Caco-2 (cell line): Measurements from ENCODE around the gene ABCA9. TPM values are rescaled to one million over a fixed set of nuclear protein-coding genes. Genes with fewer than 3 reads are reported as not detected.
"Not testable (repeated sequence)": the region's sequence is repeated elsewhere in the genome, so short reads cannot be mapped to it uniquely, and the experiment has no call there.

Experiments
- BruUV-seq: library from RNA; stranded (reverse); fragments of 400-500 nt; replicated peaks from 2 replicates; lab custom pipeline; 2021; lab: Mats Ljungman, UMichigan
- CTCF ChIA-PET: fragments of 300-600 bp; sonication (Branson Sonifier 250); formaldehyde crosslinking; loops from one replicate; lab custom pipeline; 2022; ENCODE audit warnings: antibody characterized with exemption; lab: Charles Lee
- POLR2A ChIA-PET: fragments of 300-600 bp; sonication (Branson Sonifier 250); formaldehyde crosslinking; loops from one replicate; lab custom pipeline; 2022; ENCODE audit warnings: antibody characterized with exemption; lab: Charles Lee
- DNase-seq, 2 experiments: peaks; one replicate each; pipeline versions ENCODE4 v3.0.0 to v3.0.0-alpha.2; 2020 to 2022
- H3K27me3 ChIP-seq: replicated peaks from 2 replicates; pipeline ENCODE4 v1.6.0; 2011; ENCODE audit warnings: low read length; ENCODE audit not compliant: control insufficient read depth, insufficient read depth
- H3K36me3 ChIP-seq: 2 replicates; pipeline ENCODE4 v1.5.1; 2011; ENCODE audit warnings: low read length; ENCODE audit not compliant: control insufficient read depth, insufficient read depth
- H3K4me1 ChIP-seq: fragments of 250-450 bp; sonication (Bioruptor Pico); 2 replicates; pipeline ENCODE4 v1.5.1; 2020; ENCODE audit warnings: mild to moderate bottlenecking
- H3K4me3 ChIP-seq: 2 replicates; pipeline ENCODE4 v1.5.1; 2011; ENCODE audit warnings: low read depth, mild to moderate bottlenecking, control low read depth, low read length
- H3K9me3 ChIP-seq: fragments of 250-450 bp; sonication (Bioruptor Pico); 2 replicates; pipeline ENCODE4 v1.5.1; 2020; ENCODE audit warnings: mild to moderate bottlenecking, moderate library complexity
- H3K27ac Mint-ChIP-seq: one replicate; pipeline ENCODE4 v1.8.0; 2022; ENCODE audit warnings: mixed read lengths; ENCODE audit not compliant: unreplicated experiment
- H3K27me3 Mint-ChIP-seq: one replicate; pipeline ENCODE4 v1.8.0; 2022; ENCODE audit warnings: mixed read lengths; ENCODE audit not compliant: insufficient read depth, unreplicated experiment
- H3K36me3 Mint-ChIP-seq: one replicate; pipeline ENCODE4 v1.8.0; 2022; ENCODE audit warnings: mild to moderate bottlenecking, mixed read lengths; ENCODE audit not compliant: insufficient read depth, unreplicated experiment
- H3K4me1 Mint-ChIP-seq: one replicate; pipeline ENCODE4 v1.8.0; 2022; ENCODE audit warnings: low read depth, mixed read lengths; ENCODE audit not compliant: unreplicated experiment
- H3K4me3 Mint-ChIP-seq: one replicate; pipeline ENCODE4 v1.8.0; 2022; ENCODE audit warnings: mild to moderate bottlenecking, moderate library complexity, mixed read lengths; ENCODE audit not compliant: unreplicated experiment
- H3K9me3 Mint-ChIP-seq: one replicate; pipeline ENCODE4 v1.8.0; 2022; ENCODE audit warnings: mixed read lengths; ENCODE audit not compliant: unreplicated experiment
- intact Hi-C: fragments of 100-400 bp; cut with micrococcal nuclease; formaldehyde crosslinking; loops from one replicate; pipeline ENCODE4 v1.10.0; 2022; ENCODE audit not compliant: unreplicated experiment
- total RNA-seq: library from RNA; stranded (reverse); gene quantifications from 2 replicates; pipeline ENCODE4 v1.2.3, GENCODE V29; 2022
- TF ChIP-seq, protein P1 (sequence below), 2 experiments: fragments of 200-600 bp in 1 of 2; IDR thresholded peaks; 1 replicate in 1 of 2; 2 replicates in 1 of 2; pipeline versions ENCODE4 v1.5.1 to v1.8.0; 2011 to 2022; ENCODE audit warnings: antibody characterized with exemption in 1 of 2, control low read depth in 1 of 2, inconsistent platforms in 1 of 2, low read depth in 1 of 2, low read length in 1 of 2, mild to moderate bottlenecking in 1 of 2, moderate library complexity in 1 of 2; ENCODE audit not compliant: insufficient read depth in 1 of 2, severe bottlenecking in 1 of 2, unreplicated experiment in 1 of 2

ABCA9 gene
- total RNA-seq, 1 experiment from 2014 or later = 0.27 TPM

DNA sequence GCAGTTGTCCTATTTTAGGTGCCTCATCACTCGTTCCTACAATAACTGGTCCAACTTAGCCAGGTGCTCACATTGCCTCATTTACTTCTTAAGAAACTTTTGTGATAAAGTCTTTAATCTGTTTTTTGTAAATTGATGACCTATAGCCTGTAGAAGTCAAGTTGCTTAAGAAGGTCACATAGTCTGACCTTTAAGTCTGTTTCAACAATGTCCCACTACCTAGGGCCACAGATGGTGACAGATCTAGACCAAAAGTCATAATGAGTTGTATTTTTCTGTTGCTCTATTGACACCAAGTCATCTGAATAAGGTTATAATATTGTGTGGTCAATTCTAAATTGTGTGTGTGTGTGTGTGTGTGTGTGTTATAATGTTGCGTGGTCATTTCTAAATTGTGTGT lies 45.1 kb downstream of the ABCA9 start:
- Mint-ChIP-seq H3K27me3 (no peaks in the 10 kb centered on the region), H3K4me1 (no peaks in the 10 kb centered on the region), H3K9me3 (peaks cover 9% of the 10 kb centered on the region), H3K27ac (no peak overlapping the region), H3K4me3 (no peak overlapping the region), H3K36me3 (no peaks in the 10 kb centered on the region)
- TF ChIP-seq, protein P1, sequence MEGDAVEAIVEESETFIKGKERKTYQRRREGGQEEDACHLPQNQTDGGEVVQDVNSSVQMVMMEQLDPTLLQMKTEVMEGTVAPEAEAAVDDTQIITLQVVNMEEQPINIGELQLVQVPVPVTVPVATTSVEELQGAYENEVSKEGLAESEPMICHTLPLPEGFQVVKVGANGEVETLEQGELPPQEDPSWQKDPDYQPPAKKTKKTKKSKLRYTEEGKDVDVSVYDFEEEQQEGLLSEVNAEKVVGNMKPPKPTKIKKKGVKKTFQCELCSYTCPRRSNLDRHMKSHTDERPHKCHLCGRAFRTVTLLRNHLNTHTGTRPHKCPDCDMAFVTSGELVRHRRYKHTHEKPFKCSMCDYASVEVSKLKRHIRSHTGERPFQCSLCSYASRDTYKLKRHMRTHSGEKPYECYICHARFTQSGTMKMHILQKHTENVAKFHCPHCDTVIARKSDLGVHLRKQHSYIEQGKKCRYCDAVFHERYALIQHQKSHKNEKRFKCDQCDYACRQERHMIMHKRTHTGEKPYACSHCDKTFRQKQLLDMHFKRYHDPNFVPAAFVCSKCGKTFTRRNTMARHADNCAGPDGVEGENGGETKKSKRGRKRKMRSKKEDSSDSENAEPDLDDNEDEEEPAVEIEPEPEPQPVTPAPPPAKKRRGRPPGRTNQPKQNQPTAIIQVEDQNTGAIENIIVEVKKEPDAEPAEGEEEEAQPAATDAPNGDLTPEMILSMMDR (IDR thresholded peaks at IDR 0.05; ENCODE audit: insufficient read depth in 1 of 2, low read depth in 1 of 2, low read length in 1 of 2, severe bottlenecking in 1 of 2, unreplicated experiment in 1 of 2) = no peak
- H3K36me3 ChIP-seq = no peaks in the 10 kb centered on the region
- DNase-seq = no peak
- no peak overlapping the region for H3K4me3 ChIP-seq
- no peaks in the 10 kb centered on the region for H3K4me1 ChIP-seq
- no TSS peak for BruUV-seq
- intact Hi-C loops = no loop called here
- ChIA-PET POLR2A (no interaction called here), CTCF (no interaction called here)
- H3K9me3 ChIP-seq = no peaks in the 10 kb centered on the region
- H3K27me3 ChIP-seq = no peaks in the 10 kb centered on the region

DNA sequence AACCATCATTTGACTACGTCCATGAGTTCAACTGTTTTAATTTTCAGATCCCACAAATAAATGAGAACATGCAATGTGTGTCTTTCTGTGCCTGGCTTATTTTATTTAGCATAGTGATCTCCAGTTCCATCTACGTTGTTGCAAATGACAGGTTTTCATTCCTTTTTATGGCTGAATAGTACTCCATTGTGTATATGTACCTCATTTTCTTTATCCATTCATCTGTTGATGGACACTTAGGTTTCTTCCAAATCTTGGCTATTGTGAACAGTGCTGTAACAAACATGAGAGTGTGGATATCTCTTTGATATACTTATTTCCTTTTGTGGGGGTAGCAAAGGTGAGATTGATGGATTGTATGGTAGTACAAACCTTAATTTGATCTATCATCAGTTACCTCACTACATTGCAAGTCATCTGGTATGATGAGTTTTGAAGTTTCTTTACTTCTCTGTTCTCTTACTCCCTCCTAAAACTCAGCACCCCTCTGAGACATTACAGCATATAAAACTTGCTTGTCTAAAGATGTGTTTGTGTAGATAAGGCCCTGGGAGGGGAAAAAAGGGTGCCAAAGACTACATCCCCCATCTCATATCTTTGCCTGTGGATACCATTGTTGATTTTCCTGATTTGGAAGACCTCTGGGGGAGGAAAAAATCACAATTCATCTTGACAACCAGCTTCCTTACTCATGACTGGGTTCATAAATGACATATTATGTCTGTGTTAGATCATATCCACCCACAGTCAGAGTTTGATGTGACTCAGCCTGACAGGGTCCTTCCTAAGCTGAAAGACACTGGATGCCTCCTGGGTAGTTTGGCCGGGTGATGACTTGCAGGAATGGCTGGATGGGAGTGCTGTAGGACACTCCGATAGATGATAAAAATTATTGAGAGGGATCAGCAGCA lies 47.6 kb downstream of the ABCA9 start:
- no peak overlapping the region for H3K4me3 ChIP-seq
- no peaks in the 10 kb centered on the region for H3K27me3 Mint-ChIP-seq
- no peak overlapping the region for H3K27ac Mint-ChIP-seq
- no peaks in the 10 kb centered on the region for H3K36me3 Mint-ChIP-seq
- no peaks in the 10 kb centered on the region for H3K27me3 ChIP-seq
- no peaks in the 10 kb centered on the region for H3K4me1 ChIP-seq
- no peak overlapping the region for H3K4me3 Mint-ChIP-seq
- peaks cover 9% of the 10 kb centered on the region for H3K9me3 Mint-ChIP-seq
- DNase-seq = no peak
- H3K4me1 Mint-ChIP-seq = no peaks in the 10 kb centered on the region
- ChIA-PET CTCF (no interaction called here), POLR2A (no interaction called here)
- TF ChIP-seq, protein P1 (IDR thresholded peaks at IDR 0.05; ENCODE audit: insufficient read depth in 1 of 2, low read depth in 1 of 2, low read length in 1 of 2, severe bottlenecking in 1 of 2, unreplicated experiment in 1 of 2) = no peak
- H3K36me3 ChIP-seq = no peaks in the 10 kb centered on the region
- no TSS peak for BruUV-seq
- intact Hi-C loops = no loop called here
- H3K9me3 ChIP-seq = no peaks in the 10 kb centered on the region

DNA sequence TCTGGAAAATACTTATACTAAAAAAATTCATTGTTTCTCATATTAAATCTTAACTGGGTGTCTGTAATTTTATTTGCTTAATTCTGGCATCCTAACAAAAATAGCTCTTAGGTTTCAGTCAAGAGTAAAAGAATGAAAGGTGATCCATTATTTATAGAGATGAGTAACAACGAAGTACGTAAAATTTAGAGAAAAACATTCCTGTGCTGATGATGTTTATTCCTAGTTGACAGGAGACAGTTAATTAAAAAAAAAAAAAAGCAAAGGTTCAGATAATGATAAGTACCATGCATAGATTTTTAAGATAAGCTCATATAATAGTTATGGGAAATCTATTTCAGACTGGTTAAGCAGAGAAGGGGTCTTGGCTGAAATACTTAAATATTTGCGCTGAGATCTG lies 50.8 kb downstream of the ABCA9 start:
- Mint-ChIP-seq H3K27ac (no peak overlapping the region), H3K4me1 (no peaks in the 10 kb centered on the region), H3K27me3 (no peaks in the 10 kb centered on the region), H3K36me3 (no peaks in the 10 kb centered on the region), H3K9me3 (peaks cover 9% of the 10 kb centered on the region), H3K4me3 (no peak overlapping the region)
- H3K4me1 ChIP-seq = no peaks in the 10 kb centered on the region
- CTCF ChIA-PET = no interaction called here
- H3K36me3 ChIP-seq = no peaks in the 10 kb centered on the region
- peaks cover 7% of the 10 kb centered on the region; the same call in 1 of the 2 replicates for H3K9me3 ChIP-seq
- no peaks in the 10 kb centered on the region for H3K27me3 ChIP-seq
- POLR2A ChIA-PET = no interaction called here
- intact Hi-C loops = no loop called here
- TF ChIP-seq, protein P1 (IDR thresholded peaks at IDR 0.05; ENCODE audit: insufficient read depth in 1 of 2, low read depth in 1 of 2, low read length in 1 of 2, severe bottlenecking in 1 of 2, unreplicated experiment in 1 of 2) = no peak
- no TSS peak for BruUV-seq
- DNase-seq = no peak
- no peak overlapping the region for H3K4me3 ChIP-seq

DNA sequence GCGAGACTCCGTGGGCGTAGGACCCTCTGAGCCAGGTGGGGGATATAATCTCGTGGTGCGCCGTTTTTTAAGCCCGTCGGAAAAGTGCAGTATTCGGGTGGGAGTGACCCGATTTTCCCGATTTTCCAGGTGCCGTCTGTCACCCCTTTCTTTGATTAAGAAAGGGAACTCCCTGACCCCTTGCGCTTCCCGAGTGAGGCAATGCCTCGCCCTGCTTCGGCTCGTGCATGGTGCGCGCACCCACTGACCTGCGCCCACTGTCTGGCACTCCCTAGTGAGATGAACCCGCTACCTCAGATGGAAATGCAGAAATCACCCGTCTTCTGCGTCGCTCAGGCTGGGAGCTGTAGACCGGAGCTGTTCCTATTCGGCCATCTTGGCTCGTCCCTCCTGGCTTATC lies 56.0 kb downstream of the ABCA9 start:
- CTCF ChIA-PET, H3K4me1 ChIP-seq, H3K36me3 ChIP-seq, POLR2A ChIA-PET, H3K27me3 Mint-ChIP-seq, H3K27me3 ChIP-seq, H3K36me3 Mint-ChIP-seq, intact Hi-C loops, H3K9me3 ChIP-seq, H3K4me1 Mint-ChIP-seq, H3K9me3 Mint-ChIP-seq: not testable (repeated sequence)
- DNase-seq = peak in 1 of 2 experiments; percentile 3
- peak overlapping the region; percentile 53 for H3K27ac Mint-ChIP-seq
- peak overlapping the region; percentile 16; the same call in 1 of the 2 replicates for H3K4me3 ChIP-seq
- peak overlapping the region; percentile 68 for H3K4me3 Mint-ChIP-seq
- BruUV-seq = TSS peak; percentile 74

DNA sequence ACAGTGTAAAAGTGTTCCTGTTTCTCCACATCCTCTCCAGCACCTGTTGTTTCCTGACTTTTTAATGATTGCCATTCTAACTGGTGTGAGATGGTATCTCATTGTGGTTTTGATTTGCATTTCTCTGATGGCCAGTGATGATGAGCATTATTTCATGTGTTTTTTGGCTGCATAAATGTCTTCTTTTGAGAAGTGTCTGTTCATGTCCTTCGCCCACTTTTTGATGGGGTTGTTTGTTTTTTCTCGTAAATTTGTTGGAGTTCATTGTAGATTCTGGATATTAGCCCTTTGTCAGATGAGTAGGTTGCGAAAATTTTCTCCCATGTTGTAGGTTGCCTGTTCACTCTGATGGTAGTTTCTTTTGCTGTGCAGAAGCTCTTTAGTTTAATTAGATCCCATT lies 61.0 kb downstream of the ABCA9 start:
- H3K9me3 ChIP-seq, H3K4me3 Mint-ChIP-seq, BruUV-seq, H3K36me3 Mint-ChIP-seq, H3K27me3 Mint-ChIP-seq, DNase-seq, CTCF ChIA-PET, POLR2A ChIA-PET, H3K4me1 Mint-ChIP-seq, H3K4me1 ChIP-seq, H3K4me3 ChIP-seq, H3K27ac Mint-ChIP-seq, intact Hi-C loops, H3K27me3 ChIP-seq, H3K9me3 Mint-ChIP-seq, H3K36me3 ChIP-seq: not testable (repeated sequence)
